ENCODE data around the gene PGAM5.

PGAM5 gene

GRCh38 chr12:132710405-132711079 is at the start of gene PGAM5:
Gene PGAM5, plus strand, starts transcription at chr12:132710842. Its CDS starts 35 bp downstream, at chr12:132710877.
- DNase-seq = peak; percentile 87 to 91

GRCh38 chr12:132660996-132661395 is 49.6 kb upstream of the PGAM5 start:
- DNase-seq = no peak

- no peak for DNase-seq
Observed at GRCh38 chr12:132661972-132662371, 48.7 kb upstream of the PGAM5 start.

DNA sequence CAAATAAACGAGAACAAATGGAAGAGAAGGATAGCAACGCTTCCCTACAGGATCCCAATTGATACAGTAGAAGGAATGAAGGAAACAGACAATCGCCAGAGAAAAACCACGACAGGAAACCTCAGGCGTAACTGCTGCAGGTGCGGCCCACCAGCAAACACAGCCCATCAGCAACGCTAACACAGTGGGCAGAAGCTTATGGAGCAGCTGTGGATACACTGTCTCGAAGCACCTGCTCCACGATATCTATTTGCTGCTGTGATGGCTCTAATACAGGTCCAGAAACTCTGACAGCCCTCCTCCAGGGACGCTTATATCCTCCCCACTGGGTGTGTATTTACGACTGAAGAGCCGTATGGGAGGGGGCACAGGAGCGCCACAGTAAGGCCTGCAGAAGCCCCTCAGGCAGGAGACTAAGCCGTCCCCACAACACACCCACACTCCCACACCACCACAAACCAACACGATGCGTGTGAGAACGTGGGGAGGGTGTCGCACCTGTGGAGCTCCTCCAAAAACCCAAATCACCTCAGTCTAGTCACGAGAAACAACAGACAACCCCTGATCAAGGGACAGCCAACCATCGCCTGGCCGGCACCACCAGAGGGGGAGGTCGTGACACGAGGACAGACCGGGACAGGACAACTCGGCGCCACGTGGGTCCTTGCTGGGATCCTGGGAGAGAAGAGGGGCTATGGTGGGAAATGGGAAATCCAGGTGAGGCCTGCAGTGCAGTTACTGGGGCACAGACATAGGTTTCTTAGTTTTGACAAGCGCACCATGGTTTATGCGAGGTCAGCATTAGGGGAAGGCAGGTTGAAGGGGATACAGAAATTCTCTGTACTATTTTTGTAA is 47.5 kb upstream of the PGAM5 start:
- DNase-seq = no peak

DNA sequence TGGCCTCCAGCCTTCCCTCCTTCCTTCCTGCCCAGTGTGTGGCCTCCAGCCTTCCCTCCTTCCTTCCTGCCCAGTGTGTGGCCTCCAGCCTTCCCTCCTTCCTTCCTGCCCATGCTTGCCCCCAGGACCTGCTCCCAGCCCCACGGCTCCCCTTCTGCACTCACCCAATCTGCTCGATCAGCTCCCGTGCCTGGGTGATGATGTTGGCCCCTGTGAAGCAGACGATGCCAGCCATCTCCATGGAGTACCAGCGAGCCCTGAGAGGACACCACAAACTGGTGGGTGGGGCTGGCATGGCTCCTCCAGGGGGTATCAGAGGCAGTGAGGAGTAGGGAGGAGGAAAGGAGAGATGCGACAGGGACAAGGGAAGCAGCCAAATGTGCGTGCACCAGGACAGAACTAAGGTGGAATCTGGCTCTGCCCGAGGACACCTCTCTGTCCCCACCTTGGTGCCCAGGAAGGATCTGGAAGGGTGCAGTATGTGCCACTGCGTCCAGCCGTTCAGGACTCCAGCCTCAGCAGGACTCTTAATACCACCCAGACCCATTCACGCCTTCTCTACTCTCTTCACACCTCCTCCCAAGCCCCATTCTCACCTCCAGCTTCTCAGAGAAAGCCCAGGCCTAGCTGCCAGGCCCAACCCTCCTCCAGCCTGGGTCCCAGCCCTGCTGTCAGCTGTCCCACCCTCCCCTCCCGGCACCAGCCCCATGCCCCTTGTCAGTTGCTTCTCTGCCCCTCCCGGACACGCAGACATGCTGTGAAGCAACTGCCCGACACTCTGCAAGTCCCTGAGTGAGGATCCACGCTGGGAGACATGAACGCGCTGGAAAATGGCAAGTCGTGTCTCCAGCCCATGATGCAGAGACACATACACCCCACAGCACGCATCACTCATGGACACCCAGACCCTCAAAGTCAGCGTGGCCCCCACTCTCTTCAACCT is 46.2 kb upstream of the PGAM5 start:
- DNase-seq = no peak

DNA sequence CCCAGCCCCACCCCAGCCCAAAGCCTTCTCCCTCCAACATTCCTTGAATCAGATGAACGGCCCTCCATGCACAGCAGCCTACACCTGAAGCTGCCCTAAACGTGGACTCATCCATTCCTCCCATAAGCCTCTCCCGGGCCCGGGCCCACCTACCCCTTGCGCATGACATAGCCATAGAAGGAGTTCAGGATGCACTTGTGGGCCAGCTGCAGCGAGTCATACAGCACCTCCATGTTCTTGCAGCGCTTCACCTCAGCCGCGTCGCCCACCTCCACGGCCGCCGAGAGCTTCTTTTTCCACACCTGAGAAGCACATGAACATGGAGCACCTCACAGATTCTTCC is 45.5 kb upstream of the PGAM5 start:
- no peak for DNase-seq

- DNase-seq = no peak
Observed at GRCh38 chr12:132665794-132666193, 44.8 kb upstream of the PGAM5 start.

DNA sequence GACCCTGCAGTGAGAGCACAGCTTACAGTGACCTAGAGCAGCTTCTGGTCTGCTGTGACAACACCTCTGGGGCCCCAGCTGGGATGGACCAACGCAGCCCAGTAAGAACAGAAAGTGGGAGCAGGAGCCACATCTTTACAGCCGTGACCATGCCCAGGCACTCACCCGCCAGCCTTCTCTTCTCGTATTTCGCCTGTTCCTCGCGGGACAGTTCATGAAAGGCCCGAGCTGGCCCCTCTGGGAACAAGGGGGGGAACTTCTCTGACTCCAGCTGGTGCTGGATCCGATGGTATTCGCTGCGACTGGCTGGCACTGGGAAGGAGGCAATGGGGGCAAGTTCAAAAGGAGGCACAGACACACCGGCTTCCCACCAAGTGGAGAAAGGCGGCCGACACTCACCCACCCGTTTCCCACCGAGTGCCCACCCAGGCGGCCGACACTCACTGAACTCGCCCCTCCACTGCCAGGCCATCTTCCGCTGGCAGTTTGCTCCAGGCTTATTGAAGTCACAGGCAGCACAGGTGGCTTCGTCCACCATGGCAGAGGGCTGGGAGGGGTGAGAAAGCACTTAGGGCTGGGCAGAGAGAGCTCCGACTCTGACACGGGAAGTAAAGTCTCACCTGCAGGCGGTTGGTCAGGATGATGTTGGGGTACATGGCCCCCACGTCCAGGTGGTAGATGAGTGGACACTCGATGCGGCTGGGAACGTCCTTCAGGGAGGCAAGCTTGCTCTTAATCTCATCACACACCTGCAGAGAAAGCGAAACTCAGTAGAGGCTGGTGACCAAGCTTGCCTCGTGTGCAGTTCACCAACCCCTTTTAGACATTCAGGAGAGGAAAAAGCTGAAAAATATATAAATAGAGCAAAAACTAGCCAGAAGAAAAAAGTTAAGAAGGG is 42.2 kb upstream of the PGAM5 start:
- DNase-seq = no peak

DNA sequence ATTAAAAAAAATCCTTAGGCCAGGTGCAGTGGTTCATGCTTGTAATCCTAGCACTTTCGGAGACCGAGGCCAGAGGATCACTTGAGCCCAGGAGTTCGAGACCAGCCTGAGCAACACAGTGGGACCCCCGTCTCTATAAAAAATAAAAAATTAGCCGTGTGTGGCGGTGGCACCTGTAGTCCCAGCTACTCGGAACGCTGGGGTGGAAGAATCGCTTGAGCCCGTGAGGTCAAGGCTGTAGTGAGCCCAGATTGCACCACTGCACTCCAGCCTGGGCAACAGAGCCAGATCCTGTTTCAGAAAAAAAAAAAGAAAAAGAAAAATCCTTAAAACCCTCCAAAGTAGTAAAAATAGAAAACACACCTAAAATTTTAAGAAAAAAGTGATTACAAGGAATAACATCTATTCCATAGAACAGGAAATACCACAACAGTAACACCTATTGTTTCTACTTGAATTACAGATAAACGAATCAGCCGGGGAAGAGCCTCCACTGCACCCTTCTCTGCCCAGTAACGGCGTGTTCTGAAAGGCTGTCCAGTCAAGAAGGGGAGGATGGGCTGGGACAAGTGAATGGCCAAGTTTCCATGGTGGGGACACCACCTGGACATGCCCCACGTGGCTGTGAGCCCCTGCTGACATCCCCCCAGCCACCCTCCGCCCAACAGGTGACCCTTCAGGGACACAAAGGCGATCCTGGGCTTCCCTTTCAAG is 41.3 kb upstream of the PGAM5 start:
- no peak for DNase-seq

DNA sequence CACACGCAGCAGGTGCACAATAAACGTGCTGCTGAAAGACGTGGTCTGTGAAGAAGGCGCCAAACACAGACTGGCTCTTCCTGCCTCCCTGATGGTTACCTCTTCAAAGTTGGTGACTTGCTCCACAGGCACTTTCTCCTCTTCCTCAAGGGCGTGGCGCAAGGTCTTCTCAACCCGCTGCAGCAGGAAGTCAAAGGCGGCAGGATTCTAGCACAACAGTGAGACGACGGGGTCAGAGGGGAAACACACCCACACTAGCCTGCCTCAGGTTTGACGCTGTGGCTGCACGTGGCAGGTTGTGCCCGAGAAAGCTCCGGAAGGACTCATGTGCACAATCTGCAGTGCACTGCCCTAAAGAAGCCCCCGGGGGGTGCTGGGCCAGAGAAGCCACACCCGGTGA is 38.5 kb upstream of the PGAM5 start:
- no peak for DNase-seq

DNA sequence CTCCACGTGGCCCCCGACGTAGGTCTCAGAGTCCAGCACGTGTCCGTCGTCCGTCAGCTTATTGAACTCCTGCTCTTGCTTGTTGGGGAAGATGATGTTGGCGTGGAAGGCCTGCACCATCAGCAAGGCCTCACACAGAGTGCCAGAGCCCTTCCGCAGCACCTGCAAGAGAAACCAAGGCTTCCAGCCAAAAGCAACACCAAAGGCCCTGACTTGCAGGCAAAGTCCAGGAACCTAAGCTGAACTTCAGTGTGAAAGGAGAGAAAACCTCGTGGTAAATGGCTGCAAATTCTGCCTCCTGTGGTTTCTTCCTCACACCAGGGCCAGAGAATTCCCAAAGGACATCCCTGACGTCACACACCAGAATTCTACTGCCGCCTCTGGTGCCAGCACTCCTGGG is 38.0 kb upstream of the PGAM5 start:
- no peak for DNase-seq

- no peak for DNase-seq
Observed at GRCh38 chr12:132673288-132674179, 37.1 kb upstream of the PGAM5 start.

GRCh38 chr12:132674561-132674960 is 36.1 kb upstream of the PGAM5 start:
- DNase-seq = no peak

- DNase-seq = no peak
Observed at GRCh38 chr12:132675757-132676432, 34.7 kb upstream of the PGAM5 start.

DNA sequence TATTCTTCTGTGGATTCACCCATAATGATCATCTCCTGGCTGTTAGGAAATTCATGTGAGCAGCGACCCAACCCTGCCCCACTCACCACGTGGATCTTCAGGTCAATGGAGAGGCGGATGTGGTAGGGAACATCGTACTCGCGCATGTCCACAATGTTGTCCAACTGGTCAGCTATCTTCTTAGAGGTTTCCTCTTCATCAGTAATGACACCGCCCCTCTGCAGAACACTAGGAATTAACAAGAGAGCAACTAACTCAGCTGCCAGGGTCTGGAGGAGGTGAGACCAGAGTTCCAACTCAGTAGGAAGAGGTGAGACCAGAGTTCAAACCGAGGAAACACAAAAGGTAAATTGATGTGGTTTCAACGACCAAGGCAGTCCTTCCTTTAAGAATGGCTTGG is 33.1 kb upstream of the PGAM5 start:
- no peak for DNase-seq

DNA sequence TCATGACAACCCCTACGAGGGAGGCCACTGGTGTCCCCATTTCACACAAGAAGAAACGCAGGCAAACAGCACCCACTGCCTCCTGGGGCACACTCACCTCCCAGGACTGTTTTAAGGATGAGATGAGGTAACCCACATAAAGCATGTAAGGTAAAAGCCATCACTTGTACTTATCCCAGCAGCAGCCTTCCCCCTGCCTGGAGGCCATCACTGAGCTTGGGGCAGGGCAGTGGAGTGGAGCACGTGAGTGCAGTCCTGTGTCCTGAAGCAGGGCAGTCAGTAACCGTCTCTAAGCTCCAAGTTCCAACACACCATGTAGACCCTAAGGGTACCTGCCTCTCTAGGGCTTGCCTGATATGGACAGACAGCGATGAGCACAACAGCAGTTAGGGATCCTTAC is 25.2 kb upstream of the PGAM5 start:
- no peak for DNase-seq

GRCh38 chr12:132686825-132687210 is 23.8 kb upstream of the PGAM5 start:
- DNase-seq = no peak

DNA sequence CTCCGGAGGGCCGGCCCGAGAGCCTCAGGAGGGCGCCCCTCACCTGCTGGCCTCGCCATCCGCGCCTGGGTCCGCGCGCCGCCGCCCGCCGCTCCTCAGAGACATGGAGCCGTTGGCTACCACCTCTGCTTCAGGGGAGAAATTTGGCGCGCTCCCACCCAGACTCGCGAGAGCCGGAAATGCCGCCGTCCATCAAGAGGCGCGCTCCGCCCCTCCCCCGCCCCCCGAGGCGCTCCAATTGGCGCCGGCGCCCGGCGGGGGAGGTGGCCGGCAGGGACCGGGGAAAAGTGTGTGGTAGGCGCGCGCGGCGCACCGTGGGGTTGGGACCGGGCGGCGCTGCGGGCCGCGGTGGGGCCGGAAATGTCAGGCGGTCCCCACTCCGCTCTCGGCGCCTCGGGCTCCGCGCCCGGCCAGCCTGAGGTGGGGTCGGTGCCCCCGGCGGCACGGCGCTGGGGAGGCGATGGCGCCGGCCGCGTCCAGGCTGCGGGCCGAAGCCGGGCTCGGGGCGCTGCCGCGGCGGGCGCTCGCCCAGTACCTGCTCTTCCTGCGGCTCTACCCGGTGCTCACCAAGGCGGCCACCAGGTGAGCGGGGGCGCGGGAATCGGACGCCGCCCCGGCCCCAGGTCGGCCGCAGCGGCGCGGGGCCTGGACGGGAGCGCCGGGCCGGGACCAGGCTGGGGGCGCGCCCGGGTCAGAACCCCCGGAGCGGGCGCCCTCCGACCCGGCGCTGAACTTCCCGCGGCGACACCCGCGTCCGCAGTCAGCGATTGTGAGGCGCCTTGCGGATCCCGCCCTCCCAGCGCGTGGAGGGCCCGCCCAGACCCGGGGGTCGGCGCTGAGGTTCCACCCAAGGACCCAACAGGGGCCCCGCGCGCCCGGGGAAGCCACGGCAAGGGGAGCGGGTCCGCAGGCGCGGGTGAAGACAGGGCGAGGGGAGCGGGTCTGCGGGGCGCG is 23.2 kb upstream of the PGAM5 start, which contains the start of the genes POLE and PXMP2:
POLE (minus strand) TSS at position 132 of the 954 bp plus-strand sequence; CDS start at position 105, 27 bp downstream.
PXMP2 (plus strand) TSS at position 377 of the 954 bp plus-strand sequence; CDS start at position 461, 84 bp downstream.
- peak; percentile 91 to 94 for DNase-seq

All from activated CD4-positive, alpha-beta T cell treated with anti-CD3 and anti-CD28 coated beads, Interleukin-2, amount 50 U/mL, for 4 hours (primary cell).